DMS 273 treated with DMSO at 0.1 percent for 48 hours (cell line): ENCODE results near the gene NPHP3.
"Not testable (repeated sequence)": the region's sequence is repeated elsewhere in the genome, so short reads cannot be mapped to it uniquely, and the experiment has no call there.

Experiments
- DNase-seq: peaks from one replicate; lab custom pipeline; 2025; lab: John Stamatoyannopoulos, UW

NPHP3 gene

DNA sequence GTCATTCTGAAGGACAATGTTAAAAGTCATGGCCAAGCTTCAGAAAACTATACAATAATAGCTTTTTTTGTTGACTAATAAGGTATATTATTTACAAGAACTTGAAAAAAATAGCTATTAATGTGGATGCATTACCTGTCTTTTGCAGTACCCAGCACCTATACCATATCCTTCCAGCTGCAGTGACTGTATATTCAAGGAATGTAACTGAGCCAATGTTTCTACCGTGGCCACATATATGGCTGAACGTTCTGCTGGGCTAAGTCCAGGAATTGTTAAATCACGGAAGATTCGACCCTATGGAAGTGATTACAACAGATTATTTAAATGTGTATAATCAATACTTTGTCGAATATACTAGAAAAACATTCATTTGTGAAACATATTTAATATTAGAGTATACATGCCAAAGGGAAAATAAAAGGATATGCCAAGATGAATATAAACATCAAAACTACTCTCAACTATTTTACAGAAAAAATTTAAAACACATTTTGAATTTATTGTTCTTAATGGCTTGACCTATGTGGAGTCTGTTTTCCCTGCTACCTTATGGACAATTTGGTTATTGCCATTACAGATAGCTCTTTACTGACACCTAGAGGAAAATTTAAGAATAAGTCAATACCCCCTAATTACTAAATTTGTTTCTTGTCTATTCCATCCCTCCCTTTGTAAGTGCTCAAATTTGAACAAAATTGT lies 80.2 kb downstream of the NPHP3 start:
- peak; percentile 32 for DNase-seq

GRCh38 chr3:132641427-132641826 lies 80.8 kb downstream of the NPHP3 start:
- DNase-seq, result not testable (repeated sequence)

DNA sequence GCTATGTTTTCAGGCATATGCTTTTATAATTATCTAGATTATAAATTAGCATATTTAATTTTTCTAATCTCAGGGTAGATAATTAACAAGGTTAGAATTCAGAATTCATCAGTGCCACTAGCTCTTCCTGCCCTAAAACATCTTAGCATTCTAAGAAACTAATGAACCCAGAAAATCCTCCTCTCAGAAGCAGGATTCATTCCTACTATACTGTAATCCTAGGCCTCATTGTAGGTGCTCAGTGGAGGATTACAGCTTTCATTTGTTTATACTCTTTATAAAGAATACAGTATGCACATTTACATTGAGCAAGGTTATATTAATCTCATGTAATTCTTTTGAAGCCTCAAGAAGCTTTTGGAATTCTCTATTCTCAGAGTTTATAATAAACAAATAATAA lies 83.5 kb downstream of the NPHP3 start:
- DNase-seq, result no peak

GRCh38 chr3:132637590-132637989 lies 84.6 kb downstream of the NPHP3 start:
- no peak for DNase-seq

- no peak for DNase-seq
These were observed 87.2 kb downstream of the NPHP3 start for GRCh38 chr3:132635052-132635451.
